GM12875 (cell line): ENCODE data around the gene NCKAP1.

ENCODE experiments used
- H3K4me3 ChIP-seq: one replicate; pipeline ENCODE4 v1.5.1; 2011; ENCODE audit warnings: low read depth, low read length, control low read depth
- CTCF ChIP-seq: IDR thresholded peaks from 2 replicates; pipeline ENCODE4 v1.5.1; 2011; ENCODE audit warnings: low read depth, mild to moderate bottlenecking, control low read depth, inconsistent platforms, low read length, moderate library complexity, borderline replicate concordance; ENCODE audit not compliant: insufficient read depth

Gene NCKAP1

GRCh38 chr2:183035298-183035953 lies 2.8 kb downstream of the NCKAP1 start:
- TF ChIP-seq CTCF = no peak
- no peak overlapping the region for H3K4me3 ChIP-seq

- TF ChIP-seq CTCF = no peak
- no peak overlapping the region for H3K4me3 ChIP-seq
Observed at GRCh38 chr2:183034806-183035205, 3.5 kb downstream of the NCKAP1 start.

- TF ChIP-seq CTCF = no peak
- H3K4me3 ChIP-seq = no peak overlapping the region
Observed at GRCh38 chr2:183033951-183034350, 4.3 kb downstream of the NCKAP1 start.

- no peak for TF ChIP-seq CTCF
- no peak overlapping the region for H3K4me3 ChIP-seq
Observed at GRCh38 chr2:183031911-183032794, 6.1 kb downstream of the NCKAP1 start.

GRCh38 chr2:183029219-183029618 lies 9.0 kb downstream of the NCKAP1 start:
- TF ChIP-seq CTCF = no peak
- H3K4me3 ChIP-seq = no peak overlapping the region

GRCh38 chr2:183028108-183028507 lies 10.1 kb downstream of the NCKAP1 start:
- H3K4me3 ChIP-seq = no peak overlapping the region
- TF ChIP-seq CTCF = no peak

- TF ChIP-seq CTCF = no peak
- H3K4me3 ChIP-seq = no peak overlapping the region
Observed at GRCh38 chr2:183027443-183027842, 10.8 kb downstream of the NCKAP1 start.
